Esophagus muscularis mucosa (tissue), 3 donors: ENCODE results near the gene SUN3.

Source experiments
- CTCF ChIP-seq, 3 experiments: fragments of 200-600 bp in 2 of 3; fragments of 450-650 bp in 1 of 3; sonication (generic) in 2 of 3; IDR thresholded peaks; one replicate each; pipeline ENCODE4 v1.5.1; 2017 to 2019; ENCODE audit warnings: antibody characterized with exemption in 3 of 3, mild to moderate bottlenecking in 2 of 3, moderate library complexity in 1 of 3
- POLR2A ChIP-seq: fragments of 450-650 bp; IDR thresholded peaks from one replicate; pipeline ENCODE4 v1.6.1; 2017; ENCODE audit warnings: antibody characterized with exemption, moderate library complexity, mild to moderate bottlenecking, low read depth
- POLR2AphosphoS5 ChIP-seq, 2 donors: sonication (generic); formaldehyde crosslinking; IDR thresholded peaks; one replicate each; pipeline ENCODE4 v1.6.1; 2017; ENCODE audit warnings: antibody characterized with exemption in 2 of 2

GRCh38 chr7:48011323-48011722 is 17.6 kb downstream of the SUN3 start:
- no peak for TF ChIP-seq POLR2AphosphoS5 (IDR thresholded peaks at IDR 0.05)
- TF ChIP-seq CTCF (IDR thresholded peaks at IDR 0.05), result no peak
- no peak for TF ChIP-seq POLR2A
